Colon (tissue), 2 donors: ENCODE results near the gene P2RX2.

ENCODE experiments used
- FAIRE-seq: peaks from 2 replicates; lab custom pipeline; 2012; peaks lifted over from hg19 to GRCh38; lab: Jason Lieb, UNC
- donor health status: control.
- donor health status: control.

Gene P2RX2

GRCh38 chr12:132662901-132663755, 44.6 kb downstream of the P2RX2 start:
- FAIRE-seq, result no peak

GRCh38 chr12:132664206-132665148, 45.9 kb downstream of the P2RX2 start:
- FAIRE-seq, result no peak

- no peak for FAIRE-seq
Observed at GRCh38 chr12:132665149-132665491, 46.5 kb downstream of the P2RX2 start.

GRCh38 chr12:132665794-132666193, 47.2 kb downstream of the P2RX2 start:
- no peak for FAIRE-seq

GRCh38 chr12:132668191-132669088, 49.9 kb downstream of the P2RX2 start:
- no peak for FAIRE-seq

GRCh38 chr12:132669166-132669879, 50.7 kb downstream of the P2RX2 start:
- FAIRE-seq, result no peak
